ENCODE data around the gene NBPF1.
"Not testable (repeated sequence)": the region's sequence is repeated elsewhere in the genome, so short reads cannot be mapped to it uniquely, and the experiment has no call there.

NBPF1 gene

GRCh38 chr1:16621681-16622315 is 8.4 kb upstream of the NBPF1 start:
- not testable (repeated sequence) for DNase-seq

DNA sequence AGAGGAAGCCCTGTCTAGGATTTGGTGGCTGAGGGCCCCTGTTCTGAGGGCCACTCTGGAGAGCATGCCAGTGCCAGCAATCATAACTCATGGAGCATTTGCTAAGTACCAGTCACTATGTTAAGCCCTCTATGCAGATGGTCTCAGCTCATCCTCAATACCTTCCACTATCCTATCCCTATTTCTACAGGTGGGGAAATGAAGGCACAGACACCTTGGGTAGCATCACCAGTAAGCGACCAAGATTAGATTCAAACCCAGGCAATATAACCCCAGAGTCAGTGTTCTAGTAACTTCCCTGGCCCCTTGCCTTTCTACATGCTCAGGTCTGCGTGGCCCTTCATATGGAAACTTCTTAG is 7.9 kb upstream of the NBPF1 start:
- no peak for DNase-seq

DNA sequence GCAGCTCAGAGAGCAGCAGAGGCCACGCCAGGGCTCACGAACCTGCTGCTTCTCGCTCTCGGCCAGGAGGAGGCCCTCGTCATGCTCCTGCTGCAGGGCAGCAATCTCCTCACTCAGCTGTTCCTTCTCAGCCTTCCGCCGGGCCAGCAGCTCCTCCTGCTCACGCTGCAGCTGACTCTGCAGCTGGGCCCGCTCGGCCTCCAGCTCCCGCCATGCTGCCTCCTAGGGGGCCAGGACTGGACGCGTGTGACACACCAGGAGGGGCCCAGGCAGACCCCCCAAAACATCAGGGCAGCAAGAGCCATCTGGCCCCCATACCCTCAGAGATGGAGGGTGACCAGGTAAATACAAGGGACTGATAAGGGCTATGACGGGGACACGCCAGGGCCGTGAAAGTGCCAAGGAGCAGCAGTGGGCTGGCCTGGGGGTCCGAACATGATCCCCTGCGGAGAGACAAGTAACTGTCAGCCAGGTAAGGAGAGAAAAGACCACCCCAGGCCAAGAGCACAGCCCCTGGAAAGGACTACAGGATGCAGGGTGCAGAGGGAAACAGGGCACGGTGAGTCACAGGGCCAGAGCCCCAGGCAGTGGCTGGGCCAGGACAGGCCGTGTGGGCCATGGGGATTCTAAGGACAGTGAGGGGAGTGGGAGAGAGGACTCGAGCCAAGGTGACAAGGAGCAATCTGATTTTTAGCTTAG is 6.6 kb upstream of the NBPF1 start:
- not testable (repeated sequence) for DNase-seq

DNA sequence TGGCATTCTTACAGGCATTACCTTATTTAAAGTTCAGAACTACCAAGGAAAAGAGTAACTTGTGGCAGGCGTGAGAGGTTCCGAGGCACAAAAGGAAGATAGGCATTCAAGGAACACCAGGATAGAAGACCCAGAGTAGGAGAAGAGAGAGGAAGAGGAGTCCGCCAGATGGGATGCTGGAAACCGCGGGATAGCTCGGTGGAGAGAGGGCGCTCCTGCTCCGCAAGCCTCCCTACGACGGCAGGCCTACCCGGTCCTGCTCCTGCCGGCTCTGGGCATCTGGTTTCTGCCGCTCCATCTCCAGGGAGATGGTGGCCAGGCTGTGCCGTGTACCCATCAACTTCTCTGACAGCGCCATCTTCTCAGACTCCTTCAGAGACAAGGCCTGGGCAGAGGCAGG is 5.4 kb upstream of the NBPF1 start:
- DNase-seq, result no peak

GRCh38 chr1:16617778-16618580 is 4.6 kb upstream of the NBPF1 start:
- no peak for DNase-seq

- DNase-seq, result no peak
These were observed 3.8 kb upstream of the NBPF1 start for GRCh38 chr1:16617114-16617631.

DNA sequence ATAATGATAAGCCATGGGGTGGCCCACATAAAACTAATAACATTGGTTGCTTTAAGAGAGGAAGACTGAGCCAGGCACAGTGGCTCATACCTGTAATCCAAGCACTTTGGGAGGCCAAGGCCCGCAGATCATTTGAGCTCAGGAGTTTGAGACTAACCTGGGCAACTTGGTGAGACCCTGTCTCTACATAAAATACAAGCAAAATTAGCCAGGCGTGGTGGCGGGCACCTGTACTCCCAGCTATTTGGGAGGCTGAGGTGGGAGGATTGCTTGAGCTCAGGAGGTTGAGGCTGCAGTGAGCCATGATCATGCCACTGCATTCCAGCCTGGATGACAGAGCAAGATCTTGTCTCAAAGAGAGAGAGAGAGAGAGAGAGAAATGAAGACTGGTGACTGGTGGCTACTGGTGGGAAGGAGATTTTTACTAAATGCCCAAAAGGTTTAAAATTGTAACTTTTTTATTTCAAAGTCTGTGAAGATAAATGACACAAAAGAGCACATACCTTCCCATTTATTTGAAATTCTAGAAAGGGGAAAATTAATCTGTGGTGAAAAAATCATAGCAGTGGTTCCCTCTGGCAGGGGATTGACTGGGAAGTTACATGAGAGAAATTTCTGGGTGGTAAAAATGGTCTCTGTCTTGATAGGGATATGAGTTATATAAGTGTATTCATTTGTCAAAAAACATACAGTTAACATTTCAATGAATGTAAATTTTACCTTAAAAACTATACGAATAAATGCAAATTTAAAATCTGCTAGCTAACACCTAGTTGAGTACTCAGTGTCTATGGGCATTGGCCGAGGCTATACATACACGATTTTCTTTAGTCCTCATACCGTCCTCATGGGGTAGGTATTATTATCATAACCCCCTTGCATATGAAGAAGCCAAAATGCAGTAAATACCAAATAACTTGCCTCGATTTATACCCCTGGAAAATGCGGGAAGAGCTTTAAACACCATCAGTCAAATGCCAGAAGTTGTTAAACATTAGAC is 2.2 kb upstream of the NBPF1 start:
- no peak for DNase-seq

DNA sequence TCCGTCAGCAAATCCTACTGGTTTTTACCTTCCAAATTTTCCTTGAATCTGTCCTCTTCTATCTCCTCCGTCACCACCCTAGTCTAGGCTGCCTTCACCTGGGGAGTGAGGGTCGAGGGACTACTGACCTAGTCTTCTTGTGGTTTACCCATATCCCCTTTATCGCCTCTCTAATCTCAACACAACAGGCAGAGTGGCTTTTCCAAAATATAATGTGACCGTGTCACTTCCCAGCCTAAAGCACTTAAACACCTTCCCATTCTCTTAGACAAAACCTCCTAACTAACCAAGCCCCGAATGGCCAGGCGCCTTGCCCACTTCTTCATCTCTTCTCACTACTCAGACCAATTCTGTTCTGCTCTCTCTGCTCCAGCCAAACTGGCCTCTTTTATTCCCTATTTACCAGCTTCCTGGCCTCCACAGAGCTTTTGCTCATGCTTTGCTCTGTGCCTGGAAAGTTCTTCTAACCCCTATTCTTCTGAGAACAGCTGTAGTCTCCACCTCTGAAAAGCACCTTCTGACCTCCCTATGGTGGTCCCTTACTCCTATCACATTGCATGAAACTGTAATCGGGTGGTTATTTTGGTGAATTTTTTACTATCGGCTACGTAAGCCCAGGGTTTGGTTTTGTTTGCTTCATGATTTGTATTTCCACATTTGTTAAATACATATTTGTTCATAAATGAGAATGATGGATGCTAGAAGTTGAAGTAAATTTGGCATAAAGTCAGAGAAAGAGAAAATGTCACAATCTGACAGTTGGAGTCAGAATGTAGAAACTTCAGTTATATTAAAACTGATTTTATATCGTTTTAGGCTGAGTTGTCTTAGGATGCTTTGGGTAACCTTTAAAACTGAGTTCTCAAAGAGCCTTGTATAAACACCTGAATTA is 1.2 kb upstream of the NBPF1 start:
- DNase-seq, result no peak

DNA sequence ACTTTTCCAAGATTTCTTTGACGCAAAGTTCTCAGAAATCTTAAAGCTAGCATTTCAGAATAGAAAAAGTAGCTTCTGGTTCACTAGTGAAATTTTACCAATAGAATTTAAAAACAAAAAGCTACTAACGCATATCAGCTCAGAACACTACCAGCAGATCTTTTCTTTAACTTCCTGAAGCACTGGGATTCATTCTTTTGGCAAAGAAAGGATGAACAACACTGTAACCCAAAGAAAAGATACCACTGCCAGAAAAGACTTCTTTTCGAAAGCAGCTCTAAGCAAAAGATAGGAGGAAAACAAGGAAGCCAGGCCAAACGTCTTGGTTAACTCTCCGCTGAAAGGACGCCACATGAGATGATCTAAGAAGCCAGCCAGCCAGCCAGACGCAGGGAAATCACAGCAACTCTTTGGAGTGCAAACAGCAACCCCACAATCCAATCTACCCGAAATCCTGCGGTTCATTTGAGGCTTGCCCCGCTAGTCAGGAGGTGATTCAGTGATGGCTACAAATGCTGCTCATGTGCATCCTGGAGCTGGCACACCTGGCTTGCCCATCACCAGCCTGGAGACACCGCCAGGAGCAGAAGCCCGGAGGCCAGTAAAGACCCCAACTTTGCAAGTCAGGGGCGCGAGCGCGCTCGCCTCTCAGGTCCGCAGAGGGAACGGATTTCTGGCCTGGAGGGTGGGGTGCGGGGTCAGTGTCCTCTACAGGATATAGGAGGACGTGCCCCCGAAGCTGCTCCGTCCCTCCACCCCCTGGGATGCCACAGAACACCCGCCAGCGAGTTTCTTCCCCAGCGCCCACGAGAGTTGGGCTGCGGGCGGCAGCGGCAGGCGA is 812 bp downstream of the NBPF1 start:
- DNase-seq, result peak in 1 of 2 experiments; percentile 69

DNA sequence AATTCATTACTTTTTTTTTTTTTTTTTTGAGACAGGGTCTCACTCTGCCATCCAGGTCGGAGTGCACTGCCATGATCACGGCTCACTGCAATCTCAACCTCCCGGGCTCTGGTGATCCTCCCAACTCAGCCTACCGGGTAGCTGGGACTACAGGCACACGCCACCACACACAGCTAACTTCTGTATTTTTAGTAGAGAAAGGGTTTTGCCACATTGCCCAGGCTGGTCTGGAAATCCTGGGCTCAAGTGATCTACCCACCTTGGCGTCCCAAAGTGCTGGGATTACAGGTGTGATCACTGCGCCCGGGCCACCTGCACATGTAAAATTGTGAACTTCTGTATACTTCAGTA is 1.4 kb downstream of the NBPF1 start:
- DNase-seq, result not testable (repeated sequence)

- not testable (repeated sequence) for DNase-seq
These were observed 2.2 kb downstream of the NBPF1 start for GRCh38 chr1:16611164-16611563.

GRCh38 chr1:16610553-16610952 is 2.8 kb downstream of the NBPF1 start:
- not testable (repeated sequence) for DNase-seq

- not testable (repeated sequence) for DNase-seq
These were observed 3.6 kb downstream of the NBPF1 start for GRCh38 chr1:16609761-16610160.

- DNase-seq, result no peak
These were observed 4.4 kb downstream of the NBPF1 start for GRCh38 chr1:16608838-16609560.

DNA sequence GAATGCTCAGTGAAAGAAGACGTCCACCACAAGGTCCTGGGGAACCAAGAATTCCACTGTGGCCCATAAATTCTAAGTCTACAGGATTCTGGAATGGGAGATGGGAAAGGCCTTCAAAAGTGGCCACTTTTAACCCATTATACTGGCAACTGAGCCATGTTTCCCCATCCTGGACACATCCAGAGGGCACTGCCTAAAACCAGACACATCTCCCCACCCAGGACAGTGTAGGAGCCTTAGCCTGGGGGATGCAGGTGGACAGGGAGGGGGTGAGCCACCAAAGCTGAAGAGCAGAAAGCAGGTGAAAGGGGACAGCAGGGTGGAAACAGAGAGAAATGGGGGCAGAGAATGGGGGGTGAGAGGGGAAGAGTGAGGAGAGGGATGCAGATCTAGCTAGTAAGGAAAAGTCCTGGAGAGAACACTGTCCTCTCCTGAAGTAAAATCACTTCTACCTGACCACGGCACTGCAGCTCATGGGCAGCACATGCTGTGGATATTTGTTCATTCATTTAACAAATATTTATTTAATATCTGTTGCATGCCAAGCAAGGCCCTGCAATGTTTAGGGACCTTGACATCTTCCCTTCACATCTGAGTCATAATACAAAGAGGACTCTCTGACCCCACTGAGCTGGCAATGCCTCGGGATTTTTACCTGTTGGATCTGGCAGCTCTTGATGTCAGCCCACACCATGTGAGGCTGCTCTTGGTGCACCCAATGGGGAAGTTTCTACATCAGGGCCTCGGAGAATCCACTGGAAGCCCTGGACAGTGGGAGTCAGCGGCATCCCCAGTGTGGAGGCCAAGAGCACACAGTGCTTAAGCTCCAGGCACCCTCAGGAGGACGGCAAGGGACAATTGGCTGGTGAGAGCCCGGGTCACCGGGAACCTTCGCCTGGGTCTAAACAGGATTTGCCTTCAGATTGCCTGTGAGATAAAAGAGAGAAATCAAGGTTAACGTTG is 5.2 kb downstream of the NBPF1 start:
- DNase-seq, result not testable (repeated sequence)

DNA sequence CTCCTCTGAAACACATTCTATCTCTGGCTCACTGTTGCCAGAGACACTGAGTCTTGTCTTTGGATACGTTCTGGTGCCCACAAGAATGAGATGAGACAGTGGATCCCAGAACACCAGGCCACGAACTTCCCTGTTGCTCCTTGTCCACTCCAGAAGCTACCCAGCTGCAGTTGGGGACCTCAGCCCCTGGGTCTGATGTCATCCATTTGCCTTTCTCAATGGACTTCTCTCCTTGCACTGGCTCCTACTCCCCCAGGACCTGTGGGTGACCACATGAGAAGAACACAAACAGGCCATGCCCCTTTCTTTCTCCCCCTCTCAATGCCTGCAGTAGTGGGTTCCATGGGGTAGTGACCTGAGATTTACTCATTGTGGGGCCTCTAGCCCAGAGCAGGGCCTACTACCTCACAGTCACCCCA is 5.9 kb downstream of the NBPF1 start:
- DNase-seq, result no peak

- DNase-seq, result not testable (repeated sequence)
These were observed 6.5 kb downstream of the NBPF1 start for GRCh38 chr1:16606666-16607432.

Measured in SW 1271 (cell line).